H7 (cell line): Measurements from ENCODE around the gene OR51B4. TPM values are rescaled to one million over a fixed set of nuclear protein-coding genes. Genes with fewer than 3 reads are reported as not detected.
"Not testable (repeated sequence)": the region's sequence is repeated elsewhere in the genome, so short reads cannot be mapped to it uniquely, and the experiment has no call there.

Source experiments
- DNase-seq: peaks from one replicate; pipeline ENCODE4 v3.0.0; 2012
- H3K27me3 ChIP-seq: 2 replicates; pipeline ENCODE4 v1.6.0; 2011; ENCODE audit warnings: mild to moderate bottlenecking, low read length; ENCODE audit not compliant: control insufficient read depth, insufficient read depth
- H3K36me3 ChIP-seq: replicated peaks from 2 replicates; pipeline ENCODE4 v1.5.1; 2011; ENCODE audit warnings: low read length; ENCODE audit not compliant: control insufficient read depth, insufficient read depth
- H3K4me3 ChIP-seq: 2 replicates; pipeline ENCODE4 v1.5.1; 2011; ENCODE audit warnings: low read depth, mild to moderate bottlenecking, control low read depth, low read length, moderate library complexity; ENCODE audit not compliant: insufficient read depth
- total RNA-seq: library from RNA; depleted of rRNA; stranded (reverse); fragments of >200 nt; shearing (Covaris generic); gene quantifications from 2 replicates; pipeline ENCODE4 v1.2.3, GENCODE V29; 2014

The OR51B4 gene
- total RNA-seq, 1 experiment from 2014 or later: not detected

GRCh38 chr11:5269715-5270147, 32.0 kb downstream of the OR51B4 start, which contains the start of gene HBE1:
TSS of gene HBE1 (minus strand) at chr11:5269945. CDS start at chr11:5269890, 55 bp downstream.
- Histone ChIP-seq H3K27me3 (no peaks in the 10 kb centered on the region), H3K36me3 (no peaks in the 10 kb centered on the region), H3K4me3 (no peak within 1 kb of the TSS)
- DNase-seq: no peak

GRCh38 chr11:5267033-5267563, 34.6 kb downstream of the OR51B4 start:
- H3K27me3 ChIP-seq: no peaks in the 10 kb centered on the region
- DNase-seq: no peak

GRCh38 chr11:5266609-5267008, 35.1 kb downstream of the OR51B4 start:
- no peak overlapping the region for H3K4me3 ChIP-seq
- DNase-seq: no peak

More at GRCh38 chr11:5267033-5267563, 34.6 kb downstream of the OR51B4 start:
- Histone ChIP-seq H3K36me3 (no peaks in the 10 kb centered on the region), H3K4me3 (no peak overlapping the region)

GRCh38 chr11:5265832-5266231, 35.9 kb downstream of the OR51B4 start:
- Histone ChIP-seq H3K36me3 (no peaks in the 10 kb centered on the region), H3K27me3 (no peaks in the 10 kb centered on the region), H3K4me3 (no peak overlapping the region)
- no peak for DNase-seq

More at GRCh38 chr11:5266609-5267008, 35.1 kb downstream of the OR51B4 start:
- H3K36me3 ChIP-seq: no peaks in the 10 kb centered on the region
- no peaks in the 10 kb centered on the region for H3K27me3 ChIP-seq

- no peak overlapping the region for H3K4me3 ChIP-seq
- no peaks in the 10 kb centered on the region for H3K36me3 ChIP-seq
- no peak for DNase-seq
- peaks cover 1% of the 10 kb centered on the region; the same call in 1 of the 2 replicates for H3K27me3 ChIP-seq
Measured at GRCh38 chr11:5258543-5259262, 43.0 kb downstream of the OR51B4 start.

GRCh38 chr11:5257296-5257695, 44.5 kb downstream of the OR51B4 start:
- Histone ChIP-seq H3K36me3 (no peaks in the 10 kb centered on the region), H3K4me3 (no peak overlapping the region), H3K27me3 (peaks cover 1% of the 10 kb centered on the region; the same call in 1 of the 2 replicates)
- DNase-seq: peak; percentile 18

- DNase-seq, H3K27me3 ChIP-seq, H3K4me3 ChIP-seq, H3K36me3 ChIP-seq: not testable (repeated sequence)
Measured at GRCh38 chr11:5254646-5255413, 46.9 kb downstream of the OR51B4 start, which contains the start of gene HBG2. TSS of gene HBG2 (minus strand) at chr11:5254781. CDS start at chr11:5254728, 53 bp downstream.

- not testable (repeated sequence) for DNase-seq, H3K4me3 ChIP-seq, H3K36me3 ChIP-seq, H3K27me3 ChIP-seq
Measured at GRCh38 chr11:5254023-5254422, 47.7 kb downstream of the OR51B4 start.

GRCh38 chr11:5253440-5253839, 48.3 kb downstream of the OR51B4 start:
- not testable (repeated sequence) for DNase-seq, H3K27me3 ChIP-seq, H3K4me3 ChIP-seq, H3K36me3 ChIP-seq

GRCh38 chr11:5252919-5253265, 48.9 kb downstream of the OR51B4 start:
- H3K27me3 ChIP-seq: peaks cover 1% of the 10 kb centered on the region; the same call in 1 of the 2 replicates
- H3K36me3 ChIP-seq: no peaks in the 10 kb centered on the region
- no peak overlapping the region for H3K4me3 ChIP-seq
- DNase-seq: no peak

- Histone ChIP-seq H3K4me3 (no peak overlapping the region), H3K27me3 (0 out of 2 replicates have a peak, but pooled peaks cover 1% of the 10 kb centered on the region), H3K36me3 (no peaks in the 10 kb centered on the region)
- no peak for DNase-seq
Measured at GRCh38 chr11:5252192-5252918, 49.4 kb downstream of the OR51B4 start.

- no peak for DNase-seq
- Histone ChIP-seq H3K27me3 (0 out of 2 replicates have a peak, but pooled peaks cover under 1% of the 10 kb centered on the region), H3K4me3 (no peak overlapping the region), H3K36me3 (no peaks in the 10 kb centered on the region)
Measured at GRCh38 chr11:5251746-5252145, 50.0 kb downstream of the OR51B4 start.
